GM11168 (cell line): ENCODE data around the gene DEPP1.

Source experiments
- in situ Hi-C: fragments of 300-500 bp; cut with MboI; formaldehyde crosslinking; loops from one replicate; pipeline ENCODE4 v1.12.0; 2022; ENCODE audit warnings: low sequenced_read_pairs; ENCODE audit not compliant: unreplicated experiment

DEPP1 gene

GRCh38 chr10:44980309-44981171, 1.9 kb upstream of the DEPP1 start:
- in situ Hi-C loops: no loop called here

- in situ Hi-C loops: loop anchor here (5.0 kb wide), 1 partner anchor 47 kb away; no protein-coding TSS in a partner anchor
Measured at GRCh38 chr10:44979281-44980191, 927 bp upstream of the DEPP1 start.

GRCh38 chr10:44978213-44978569, 418 bp downstream of the DEPP1 start:
- in situ Hi-C loops: loop anchor here (5.0 kb wide), 1 partner anchor 46 kb away; no protein-coding TSS in a partner anchor

GRCh38 chr10:44977287-44978212, 1.1 kb downstream of the DEPP1 start:
- in situ Hi-C loops: loop anchor here (5.0 kb wide), 1 partner anchor 45 kb away; no protein-coding TSS in a partner anchor

- in situ Hi-C loops: loop anchor here (5.0 kb wide), 1 partner anchor 44 kb away; no protein-coding TSS in a partner anchor
Measured at GRCh38 chr10:44976352-44977198, 2.0 kb downstream of the DEPP1 start.

GRCh38 chr10:44975431-44976331, 2.9 kb downstream of the DEPP1 start:
- in situ Hi-C loops: loop anchor here (5.0 kb wide), 1 partner anchor 43 kb away; no protein-coding TSS in a partner anchor

- in situ Hi-C loops: loop anchor here (5.0 kb wide), 1 partner anchor 43 kb away; no protein-coding TSS in a partner anchor
Measured at GRCh38 chr10:44974628-44975430, 3.8 kb downstream of the DEPP1 start.

GRCh38 chr10:44974082-44974627, 4.5 kb downstream of the DEPP1 start:
- in situ Hi-C loops: no loop called here

GRCh38 chr10:44973323-44974081, 5.1 kb downstream of the DEPP1 start:
- in situ Hi-C loops: no loop called here

GRCh38 chr10:44972874-44973306, 5.7 kb downstream of the DEPP1 start:
- in situ Hi-C loops: no loop called here

GRCh38 chr10:44971935-44972757, 6.5 kb downstream of the DEPP1 start:
- in situ Hi-C loops: no loop called here

- in situ Hi-C loops: no loop called here
Measured at GRCh38 chr10:44971434-44971833, 7.2 kb downstream of the DEPP1 start.

- in situ Hi-C loops: no loop called here
Measured at GRCh38 chr10:44970812-44971395, 7.7 kb downstream of the DEPP1 start.

- in situ Hi-C loops: no loop called here
Measured at GRCh38 chr10:44969854-44970253, 8.8 kb downstream of the DEPP1 start.
